ENCODE measurements around the gene ETV5. TPM values are rescaled to one million over a fixed set of nuclear protein-coding genes. Genes with fewer than 3 reads are reported as not detected.

ETV5 gene
- polyA plus RNA-seq, 2 of the 4 experiments (the other 2 are of a cell fraction) = 20.5 to 54.7 TPM

DNA sequence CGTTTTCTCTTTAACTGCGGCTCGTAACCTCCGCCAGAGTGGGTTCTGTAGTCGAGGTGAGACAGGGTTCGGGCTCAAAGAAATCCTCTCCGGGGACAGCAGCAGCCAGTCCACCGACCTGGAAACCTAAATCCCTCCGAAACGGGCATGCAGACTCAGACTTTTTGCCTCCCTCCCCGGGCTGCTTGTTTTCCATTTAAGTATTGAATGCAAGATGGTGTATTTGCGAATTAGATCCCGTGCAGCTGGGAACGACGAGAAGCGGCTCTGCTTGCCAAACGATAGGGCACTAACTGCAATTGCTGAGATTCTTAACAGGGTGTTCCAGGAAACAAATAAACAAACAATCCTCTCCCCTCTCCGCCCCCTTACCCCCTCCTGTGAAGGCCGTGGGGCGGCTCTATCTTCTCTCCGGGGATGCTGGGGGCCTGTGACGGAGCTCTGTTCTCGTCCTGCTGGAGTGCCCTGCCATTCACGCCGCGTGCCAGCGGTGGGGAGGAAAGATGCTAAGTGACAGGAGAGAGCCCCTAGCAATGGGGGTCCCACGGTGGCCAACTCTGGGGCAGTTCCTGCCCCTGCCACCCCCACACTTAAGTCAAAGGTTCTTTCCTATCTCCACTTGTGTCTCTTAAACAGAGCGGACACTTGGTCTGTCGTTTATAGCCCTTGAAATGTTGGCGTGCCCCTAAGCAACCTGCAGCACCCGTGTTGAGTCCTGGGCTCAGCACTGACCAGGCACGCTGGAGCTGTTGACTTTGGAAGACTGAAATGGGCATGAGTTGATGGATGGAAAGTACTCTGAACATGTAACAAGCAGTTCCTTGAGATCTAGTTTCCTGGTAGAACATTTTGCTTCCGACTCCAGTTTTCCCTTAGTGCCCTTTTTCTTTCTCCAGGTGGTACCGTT lies 1.3 kb upstream of the ETV5 start:
- DNase-seq (ENCODE audit: low read depth in 1 of 2, low spot score in 1 of 2) = peak in 1 of 2 experiments; percentile 10
- peaks cover 25% of the 10 kb centered on the region for H3K4me1 ChIP-seq
- no peak for ATAC-seq
- FAIRE-seq = no peak
- peak overlapping the region; percentile 99 for H3K4me2 ChIP-seq
- CTCF ChIA-PET = interaction anchor here (1.0 kb wide), 1 partner anchor 149 kb away, joined by 3 read pairs; no protein-coding TSS in a partner anchor
- H3K27ac ChIP-seq = peak overlapping the region; percentile 91
- H3K4me3 ChIP-seq = peak overlapping the region; percentile 54
- no peaks in the 10 kb centered on the region for H3K9me3 ChIP-seq
- TF ChIP-seq RARB (CRISPR knock-in tag; IDR thresholded peaks at IDR 0.05) (no peak), NFE2L2 (conservative IDR thresholded peaks at IDR 0.05; ENCODE audit: low read length) (no peak), HDAC2 (IDR thresholded peaks at IDR 0.05) (no peak), KDM1A (IDR thresholded peaks at IDR 0.05; ENCODE audit: low read depth) (no peak), CHD4 (IDR thresholded peaks at IDR 0.05; ENCODE audit: borderline replicate concordance) (no peak), TP53 (CRISPR knock-in tag; IDR thresholded peaks at IDR 0.05) (no peak), JUN (IDR thresholded peaks at IDR 0.05) (no peak), EHMT2 (IDR thresholded peaks at IDR 0.05; ENCODE audit: low read depth) (no peak), CTCF (IDR thresholded peaks at IDR 0.05) (no peak), RNF2 (IDR thresholded peaks at IDR 0.05; ENCODE audit: borderline replicate concordance, low read depth) (no peak)
- POLR2A ChIA-PET = interaction anchor here (1.0 to 2.5 kb wide), 3 partner anchors 12 to 132 kb away, joined by 4 to 29 read pairs (median 11); no protein-coding TSS in a partner anchor
- 51% methylated on average over 22 of the region's 35 CpGs for WGBS (ENCODE audit: missing lambda C conversion rate)

- ChIA-PET POLR2A (interaction anchor here (0.5 to 2.5 kb wide), 8 partner anchors 10 to 509 kb away, joined by 3 to 29 read pairs (median 4); partner anchors contain the start of gene DNAJB11), CTCF (no interaction called here)
- H3K4me2 ChIP-seq = peak overlapping the region; percentile 96
- H3K4me3 ChIP-seq = peak overlapping the region; percentile 87
- 0% methylated on average over 19 of the region's 69 CpGs for whole genome bisulfite sequencing (ENCODE audit: missing lambda C conversion rate)
- peaks cover 42% of the 10 kb centered on the region for H3K4me1 ChIP-seq
- H3K9me3 ChIP-seq = no peaks in the 10 kb centered on the region
- FAIRE-seq (no peak), ATAC-seq (peak; percentile 60 to 64), DNase-seq (ENCODE audit: low read depth in 1 of 2, low spot score in 1 of 2) (peak; percentile 70 to 76)
- TF ChIP-seq CBX2 (IDR thresholded peaks at IDR 0.05; ENCODE audit: borderline replicate concordance, low read depth) = no peak
- peak; percentile 84 for TF ChIP-seq REST (IDR thresholded peaks at IDR 0.05)
- TF ChIP-seq CHD2 (IDR thresholded peaks at IDR 0.05; ENCODE audit: low read length, partially characterized antibody) = peak; percentile 86
- TF ChIP-seq HMGXB4 (CRISPR knock-in tag; IDR thresholded peaks at IDR 0.05; ENCODE audit: borderline replicate concordance) = no peak
- TF ChIP-seq PHF8 (IDR thresholded peaks at IDR 0.05; ENCODE audit: borderline replicate concordance, low read depth) = peak; percentile 54; the same call in 1 of the 2 replicates
- no peak for TF ChIP-seq NFE2L2 (conservative IDR thresholded peaks at IDR 0.05; ENCODE audit: low read length)
- no peak for TF ChIP-seq RFX5 (IDR thresholded peaks at IDR 0.05)
- H3K27ac ChIP-seq = peak overlapping the region; percentile 94 to 99
These were observed 566 bp downstream of the ETV5 start for GRCh38 chr3:186108106-186108940.

Data from A549 (cell line).